Hepatocyte (in vitro differentiated cells): Measurements from ENCODE around the gene HDAC11. TPM values are rescaled to one million over a fixed set of nuclear protein-coding genes. Genes with fewer than 3 reads are reported as not detected.

ENCODE experiments used
- DNase-seq: peaks from one replicate; pipeline ENCODE4 v3.0.0-alpha.2; 2016; ENCODE audit warnings: low spot score
- H2AFZ ChIP-seq: fragments of 200-600 bp; sonication (generic); 2 replicates; pipeline ENCODE4 v1.6.0; 2016; ENCODE audit warnings: antibody characterized with exemption, mild to moderate bottlenecking
- H3K27ac ChIP-seq: fragments of 200-600 bp; sonication (generic); 2 replicates; pipeline ENCODE4 v1.5.1; 2016; ENCODE audit warnings: mild to moderate bottlenecking
- H3K27me3 ChIP-seq: fragments of 200-600 bp; sonication (generic); 2 replicates; pipeline ENCODE4 v1.6.1; 2016
- H3K36me3 ChIP-seq: fragments of 200-600 bp; sonication (generic); replicated peaks from 2 replicates; pipeline ENCODE4 v1.5.1; 2016; ENCODE audit warnings: low read depth; ENCODE audit not compliant: insufficient read depth
- H3K4me1 ChIP-seq: fragments of 200-600 bp; sonication (generic); 2 replicates; pipeline ENCODE4 v1.5.1; 2016; ENCODE audit warnings: mild to moderate bottlenecking, moderate library complexity; ENCODE audit not compliant: insufficient read depth
- H3K4me2 ChIP-seq: fragments of 200-600 bp; sonication (generic); 2 replicates; pipeline ENCODE4 v1.6.0; 2016
- H3K4me3 ChIP-seq: fragments of 200-600 bp; sonication (generic); 2 replicates; pipeline ENCODE4 v1.5.1; 2016; ENCODE audit warnings: mild to moderate bottlenecking
- H3K79me2 ChIP-seq: fragments of 200-600 bp; sonication (generic); 2 replicates; pipeline ENCODE4 v1.6.0; 2017; ENCODE audit warnings: mild to moderate bottlenecking
- H3K9me2 ChIP-seq: fragments of 200-600 bp; sonication (generic); replicated peaks from 2 replicates; pipeline ENCODE4 v1.6.0; 2017; ENCODE audit warnings: mild to moderate bottlenecking; ENCODE audit not compliant: insufficient read depth
- H3K9me3 ChIP-seq: fragments of 200-600 bp; sonication (generic); 2 replicates; pipeline ENCODE4 v1.5.1; 2016; ENCODE audit warnings: low read depth, mild to moderate bottlenecking
- H4K20me1 ChIP-seq: fragments of 200-600 bp; sonication (generic); 2 replicates; pipeline ENCODE4 v1.6.0; 2016; ENCODE audit warnings: mild to moderate bottlenecking; ENCODE audit not compliant: insufficient read depth, poor library complexity, severe bottlenecking
- EZH2 ChIP-seq: fragments of 200-600 bp; sonication (generic); IDR thresholded peaks from 2 replicates; pipeline ENCODE4 v1.6.1; 2016; ENCODE audit warnings: antibody characterized with exemption, mild to moderate bottlenecking, borderline replicate concordance
- EZH2phosphoT487 ChIP-seq: fragments of 200-600 bp; sonication (generic); IDR thresholded peaks from one replicate; pipeline ENCODE4 v1.6.1; 2018; ENCODE audit warnings: antibody characterized with exemption, mild to moderate bottlenecking, low read depth, moderate library complexity; ENCODE audit not compliant: unreplicated experiment, severe bottlenecking
- WGBS: methylation state at CpG from one replicate; pipeline ENCODE4 v1.1.6; 2016; ENCODE audit warnings: low lambda C conversion rate; ENCODE audit errors: missing lambda C conversion rate; 5-methylcytosine and 5-hydroxymethylcytosine counted together
- polyA plus RNA-seq: library from polyadenylated mRNA; unstranded; fragments of >200 nt; fragmentation: Nextera tagmentation; extraction: Ambion mirVana; gene quantifications from 2 replicates; pipeline ENCODE4 v1.2.1, GENCODE V29; 2016
- total RNA-seq: library from RNA; depleted of rRNA; stranded (reverse); fragments of >200 nt; gene quantifications from 2 replicates; pipeline ENCODE4 v1.2.3, GENCODE V29; 2014
- TF ChIP-seq, protein P1 (sequence below): fragments of 200-600 bp; sonication (generic); IDR thresholded peaks from 2 replicates; pipeline ENCODE4 v1.5.1; 2016; ENCODE audit warnings: antibody characterized with exemption, mild to moderate bottlenecking; ENCODE audit not compliant: poor library complexity

HDAC11 gene
- total and polyA plus RNA-seq, 2 experiments from 2014 or later: 8.4 to 12.3 TPM

DNA sequence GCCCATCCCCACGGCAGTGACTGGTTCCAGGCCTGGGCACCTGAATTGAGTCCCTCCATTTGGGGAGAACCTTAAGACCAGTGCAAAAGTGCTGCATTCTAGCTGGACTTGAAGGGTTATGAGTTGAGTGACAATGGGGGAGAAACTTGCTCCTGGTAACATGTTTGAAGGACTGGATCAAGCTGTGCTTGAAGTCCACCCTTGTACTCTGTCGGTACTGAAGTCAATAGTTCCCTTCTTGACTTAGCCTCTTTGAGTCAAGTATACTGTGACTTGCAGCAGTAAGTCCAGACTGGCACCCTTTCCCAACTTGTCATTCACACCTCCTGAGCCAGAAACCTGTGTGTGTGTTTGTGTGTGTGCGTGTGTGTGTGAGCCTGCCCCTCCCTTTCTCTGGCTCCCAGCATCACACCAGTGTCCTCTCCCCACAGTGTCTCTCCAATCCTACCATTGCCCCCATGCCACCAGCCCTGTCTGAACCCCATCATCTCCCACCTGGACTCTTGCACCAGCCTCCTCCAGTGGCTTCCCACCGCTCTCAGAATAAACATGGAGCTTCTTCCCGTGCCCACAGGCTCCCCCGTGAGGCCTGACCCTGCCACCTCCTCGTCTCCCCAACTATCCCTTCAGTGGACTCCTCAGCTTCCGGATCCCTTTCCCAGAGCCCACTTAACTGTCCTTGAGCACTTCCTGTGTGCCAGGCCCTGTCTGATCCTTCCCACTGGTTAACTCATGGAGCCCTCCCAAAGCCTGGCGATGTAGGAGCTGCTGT lies 58.6 kb downstream of the HDAC11 start:
- Histone ChIP-seq H3K9me3 (no peaks in the 10 kb centered on the region), H3K4me2 (no peak overlapping the region), H3K79me2 (no peaks in the 10 kb centered on the region), H3K36me3 (no peaks in the 10 kb centered on the region), H3K4me1 (no peaks in the 10 kb centered on the region), H3K9me2 (no peaks in the 10 kb centered on the region), H3K27me3 (no peaks in the 10 kb centered on the region), H3K27ac (no peak overlapping the region), H4K20me1 (no peaks in the 10 kb centered on the region), H3K4me3 (no peak overlapping the region), H2AFZ (no peak overlapping the region)
- DNase-seq: no peak
- WGBS: 81% methylated on average over 9 of the region's 9 CpGs
- no peak for TF ChIP-seq EZH2phosphoT487

DNA sequence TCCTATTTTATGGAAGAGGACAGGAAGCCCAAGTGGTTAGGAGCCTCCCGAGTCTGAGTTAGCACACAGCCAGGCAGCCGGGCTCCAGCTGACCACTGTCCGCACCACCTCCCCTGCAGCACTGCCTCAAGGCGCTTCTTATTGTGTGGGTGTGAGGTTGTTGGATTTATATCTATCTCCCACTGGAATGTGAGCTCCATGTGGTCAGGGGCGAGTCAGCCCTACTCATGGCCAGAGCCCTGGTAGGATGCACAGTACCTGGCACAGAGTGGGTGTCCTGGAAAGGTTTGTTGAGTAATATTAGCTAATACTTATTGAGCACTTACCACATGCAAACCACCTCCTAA lies 59.2 kb downstream of the HDAC11 start:
- Histone ChIP-seq H4K20me1 (no peaks in the 10 kb centered on the region), H3K27me3 (no peaks in the 10 kb centered on the region), H3K4me2 (no peak overlapping the region), H3K9me3 (no peaks in the 10 kb centered on the region), H3K36me3 (no peaks in the 10 kb centered on the region), H3K27ac (no peak overlapping the region), H3K9me2 (no peaks in the 10 kb centered on the region), H3K79me2 (no peaks in the 10 kb centered on the region), H3K4me3 (no peak overlapping the region), H2AFZ (no peak overlapping the region), H3K4me1 (no peaks in the 10 kb centered on the region)
- TF ChIP-seq, protein P1, sequence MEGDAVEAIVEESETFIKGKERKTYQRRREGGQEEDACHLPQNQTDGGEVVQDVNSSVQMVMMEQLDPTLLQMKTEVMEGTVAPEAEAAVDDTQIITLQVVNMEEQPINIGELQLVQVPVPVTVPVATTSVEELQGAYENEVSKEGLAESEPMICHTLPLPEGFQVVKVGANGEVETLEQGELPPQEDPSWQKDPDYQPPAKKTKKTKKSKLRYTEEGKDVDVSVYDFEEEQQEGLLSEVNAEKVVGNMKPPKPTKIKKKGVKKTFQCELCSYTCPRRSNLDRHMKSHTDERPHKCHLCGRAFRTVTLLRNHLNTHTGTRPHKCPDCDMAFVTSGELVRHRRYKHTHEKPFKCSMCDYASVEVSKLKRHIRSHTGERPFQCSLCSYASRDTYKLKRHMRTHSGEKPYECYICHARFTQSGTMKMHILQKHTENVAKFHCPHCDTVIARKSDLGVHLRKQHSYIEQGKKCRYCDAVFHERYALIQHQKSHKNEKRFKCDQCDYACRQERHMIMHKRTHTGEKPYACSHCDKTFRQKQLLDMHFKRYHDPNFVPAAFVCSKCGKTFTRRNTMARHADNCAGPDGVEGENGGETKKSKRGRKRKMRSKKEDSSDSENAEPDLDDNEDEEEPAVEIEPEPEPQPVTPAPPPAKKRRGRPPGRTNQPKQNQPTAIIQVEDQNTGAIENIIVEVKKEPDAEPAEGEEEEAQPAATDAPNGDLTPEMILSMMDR: no peak
- no peak for TF ChIP-seq EZH2
- no peak for TF ChIP-seq EZH2phosphoT487
- DNase-seq: no peak
- 78% methylated on average over 5 of the region's 5 CpGs for WGBS

DNA sequence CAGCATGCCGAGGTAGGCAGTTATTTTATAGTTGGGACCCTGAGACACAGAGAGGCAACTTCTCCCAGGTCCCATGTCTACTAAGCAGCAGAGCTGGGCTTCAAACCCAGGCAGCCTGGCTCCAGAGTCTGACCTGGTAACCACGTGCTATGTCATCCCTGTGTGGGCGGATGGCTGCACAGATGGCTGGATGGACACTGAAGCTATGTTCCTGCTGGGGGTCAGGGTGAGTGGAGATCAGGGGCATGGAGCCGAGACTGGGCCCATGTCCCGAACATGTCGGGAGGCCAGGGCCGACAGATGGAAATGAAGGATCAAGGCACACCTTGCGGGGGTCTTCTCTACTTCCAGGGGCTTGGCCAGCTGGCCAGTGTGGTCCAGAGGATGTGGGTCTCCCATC lies 59.6 kb downstream of the HDAC11 start:
- Histone ChIP-seq H3K4me1 (no peaks in the 10 kb centered on the region), H3K9me3 (no peaks in the 10 kb centered on the region), H3K79me2 (no peaks in the 10 kb centered on the region), H3K4me2 (no peak overlapping the region), H3K9me2 (no peaks in the 10 kb centered on the region), H4K20me1 (no peaks in the 10 kb centered on the region), H3K4me3 (no peak overlapping the region), H3K27me3 (no peaks in the 10 kb centered on the region), H2AFZ (no peak overlapping the region), H3K27ac (no peak overlapping the region), H3K36me3 (no peaks in the 10 kb centered on the region)
- no peak for DNase-seq
- no peak for TF ChIP-seq EZH2
- TF ChIP-seq, protein P1: no peak
- no peak for TF ChIP-seq EZH2phosphoT487
- WGBS: 90% methylated on average over 8 of the region's 8 CpGs

DNA sequence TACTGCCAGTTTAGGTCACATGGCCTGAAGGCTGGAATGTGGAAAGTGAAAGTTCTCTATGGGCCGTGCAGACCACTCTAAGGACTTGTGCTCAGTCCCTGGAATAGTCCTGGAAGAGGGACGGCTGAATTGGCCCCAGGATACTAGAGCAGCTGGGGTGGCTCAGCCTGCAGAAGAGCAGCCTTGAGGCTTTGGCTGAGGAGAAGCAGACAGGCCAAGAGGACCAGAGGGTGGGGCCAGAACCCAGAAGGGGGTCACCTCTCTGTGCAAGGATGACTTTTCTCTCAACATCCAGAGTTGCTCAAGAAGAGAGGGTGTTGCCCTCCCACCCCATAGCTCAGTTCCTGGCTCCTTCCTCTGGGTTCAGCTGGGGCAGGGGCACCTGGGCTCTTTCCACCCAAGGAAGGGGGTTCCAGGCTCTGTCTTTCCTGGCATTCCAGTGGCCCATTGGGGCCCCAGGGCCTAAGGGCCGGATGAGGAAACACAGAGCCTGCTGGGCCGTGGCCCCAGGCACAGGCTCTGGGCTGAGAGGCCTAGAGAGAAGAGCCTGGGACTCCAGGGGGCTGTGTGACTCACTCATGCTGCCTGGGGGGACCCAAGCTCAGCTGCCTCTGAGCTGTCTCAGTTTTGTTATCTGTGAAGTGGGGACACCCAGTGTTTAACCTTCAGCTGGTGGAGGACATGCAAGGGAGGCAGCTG lies 60.3 kb downstream of the HDAC11 start:
- WGBS: 66% methylated on average over 4 of the region's 4 CpGs
- no peaks in the 10 kb centered on the region for H3K4me1 ChIP-seq
- no peak overlapping the region for H3K4me3 ChIP-seq
- no peak for DNase-seq
- H3K4me2 ChIP-seq: no peak overlapping the region
- H2AFZ ChIP-seq: no peak overlapping the region
- H3K9me2 ChIP-seq: no peaks in the 10 kb centered on the region
- H4K20me1 ChIP-seq: no peaks in the 10 kb centered on the region
- TF ChIP-seq EZH2: no peak
- H3K27me3 ChIP-seq: no peaks in the 10 kb centered on the region
- H3K9me3 ChIP-seq: no peaks in the 10 kb centered on the region
- no peak overlapping the region for H3K27ac ChIP-seq
- no peaks in the 10 kb centered on the region for H3K36me3 ChIP-seq
- no peaks in the 10 kb centered on the region for H3K79me2 ChIP-seq
